NCI-H2196 treated with DMSO at 0.1 percent for 48 hours (cell line): ENCODE results near the gene PRKACA.
A peak's percentile ranks its signal among the peaks of the same experiment; 100 is the strongest.

Source experiments
- DNase-seq: peaks from one replicate; lab custom pipeline; 2025; ENCODE audit not compliant: unreplicated experiment; lab: John Stamatoyannopoulos, UW

The PRKACA gene

DNA sequence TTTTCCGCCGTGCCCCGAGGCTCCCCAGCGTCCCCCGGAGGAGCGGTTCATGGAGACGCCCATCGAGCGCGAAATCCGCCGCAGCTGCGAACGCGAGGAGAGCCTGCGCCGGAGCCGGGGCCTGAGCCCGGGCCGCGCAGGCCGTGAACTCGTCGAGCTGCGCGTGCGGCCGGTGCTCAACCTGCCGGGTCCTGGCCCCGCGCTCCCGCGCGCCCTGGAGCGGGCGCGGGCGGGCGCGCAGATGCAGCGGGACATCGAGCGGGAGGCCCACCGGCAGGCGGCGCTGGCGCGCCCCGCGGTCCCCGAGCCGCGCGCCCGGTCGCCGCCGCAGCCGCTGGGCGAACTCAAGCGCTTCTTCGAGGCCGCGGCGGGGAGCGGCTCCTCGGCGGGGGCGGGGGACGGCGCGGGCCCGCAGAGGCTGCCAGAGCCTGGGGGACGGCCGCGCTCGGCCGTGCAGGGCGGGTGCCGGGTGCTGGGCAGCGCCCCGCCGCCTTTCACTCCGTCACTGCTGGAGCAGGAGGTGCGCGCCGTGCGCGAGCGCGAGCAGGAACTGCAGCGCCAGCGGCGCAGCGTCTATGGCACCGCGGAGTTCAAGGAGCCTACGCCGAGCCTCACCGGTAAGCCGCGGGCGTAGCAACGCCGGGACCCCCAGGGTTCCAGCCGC is 44.2 kb downstream of the PRKACA start:
- DNase-seq = peak; percentile 72

DNA sequence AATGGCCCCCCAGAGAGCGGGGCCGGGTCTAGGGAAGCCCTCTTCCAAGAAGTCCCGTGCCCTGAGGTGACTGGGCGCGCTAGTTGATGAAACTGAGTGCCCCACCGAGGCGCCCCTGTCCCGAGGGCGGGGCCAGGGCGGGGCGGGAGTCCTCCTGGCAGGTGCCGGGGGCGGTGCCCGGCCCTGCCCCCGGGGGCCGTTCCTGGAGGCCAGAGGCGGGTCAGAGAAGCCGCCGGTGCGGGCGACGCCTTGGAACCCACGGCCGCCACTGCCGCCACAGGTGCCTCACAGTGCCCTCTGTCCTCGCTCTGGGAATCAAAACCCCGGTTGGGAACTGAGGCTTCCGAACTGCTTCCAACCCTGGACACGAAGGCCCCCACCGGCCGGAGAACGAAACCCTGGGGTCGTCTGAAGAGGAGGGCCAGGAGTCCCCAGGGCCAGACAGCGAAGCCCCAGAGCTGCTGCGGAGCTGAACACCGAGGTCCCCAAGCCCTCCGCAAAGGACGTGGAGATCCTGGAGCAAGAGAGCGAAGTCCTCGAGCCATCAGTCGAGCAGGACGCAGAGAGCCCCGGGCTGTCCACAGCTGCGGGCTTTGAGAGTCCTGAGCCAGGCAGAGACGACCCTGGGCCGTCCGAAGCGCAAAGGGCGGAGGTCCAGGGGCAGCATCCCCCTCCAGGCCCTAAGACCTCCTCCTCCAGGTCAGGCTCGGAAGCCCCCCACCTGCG is 44.9 kb downstream of the PRKACA start, which contains the start of gene MISP3:
Gene MISP3 (plus strand): TSS at position 252 of the 726 bp plus-strand sequence. CDS start 524 bp downstream, outside the sequence.
- DNase-seq = peak; percentile 83

DNA sequence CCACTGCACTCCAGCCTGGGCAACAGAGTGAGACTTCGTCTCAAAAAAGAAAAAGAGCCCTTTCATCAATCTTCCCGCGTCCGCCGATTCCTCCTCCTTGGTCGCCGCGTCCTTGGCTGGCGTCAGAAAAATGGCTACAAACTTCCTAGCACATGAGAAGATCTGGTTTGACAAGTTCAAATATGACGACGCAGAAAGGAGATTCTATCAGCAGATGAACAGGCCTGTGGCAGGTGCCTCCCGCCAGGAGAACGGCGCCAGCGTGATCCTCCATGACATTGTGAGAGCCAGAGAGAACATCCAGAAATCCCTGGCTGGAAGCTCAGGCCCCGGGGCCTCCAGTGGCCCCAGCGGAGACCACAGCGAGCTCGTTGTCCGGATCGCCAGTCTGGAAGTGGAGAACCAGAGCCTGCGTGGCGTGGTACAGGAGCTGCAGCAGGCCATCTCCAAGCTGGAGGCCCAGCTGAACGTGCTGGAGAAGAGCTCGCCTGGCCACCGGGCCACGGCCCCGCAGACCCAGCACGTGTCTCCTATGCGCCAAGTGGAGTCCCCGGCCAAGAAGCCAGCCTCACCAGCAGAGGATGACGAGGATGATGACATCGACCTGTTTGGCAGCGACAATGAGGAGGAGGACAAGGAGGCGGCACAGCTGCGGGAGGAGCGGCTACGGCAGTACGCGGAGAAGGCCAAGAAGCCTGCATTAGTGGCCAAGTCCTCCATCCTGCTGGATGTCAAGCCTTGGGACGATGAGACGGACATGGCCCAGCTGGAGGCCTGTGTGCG is 47.1 kb downstream of the PRKACA start:
- DNase-seq = no peak

DNA sequence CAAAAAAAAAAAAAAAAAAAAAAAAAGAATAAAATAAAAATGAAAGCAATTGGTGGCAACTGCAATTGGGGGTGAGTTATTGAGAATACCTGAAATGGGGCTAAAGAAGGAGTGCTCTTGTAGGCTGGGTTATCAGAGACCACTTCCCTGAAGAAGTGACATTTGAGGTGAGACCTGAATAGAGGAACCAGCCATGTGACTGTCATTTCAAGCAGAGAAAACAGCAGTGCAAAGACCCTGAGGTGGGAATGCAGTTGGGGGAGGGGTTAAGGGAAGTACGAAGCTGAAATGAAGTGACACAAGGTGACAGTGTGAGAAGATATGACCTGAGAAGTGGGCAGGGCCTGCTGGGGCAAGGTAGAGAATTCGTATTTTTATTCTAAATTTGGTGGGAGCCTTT is 51.4 kb downstream of the PRKACA start:
- DNase-seq = no peak

DNA sequence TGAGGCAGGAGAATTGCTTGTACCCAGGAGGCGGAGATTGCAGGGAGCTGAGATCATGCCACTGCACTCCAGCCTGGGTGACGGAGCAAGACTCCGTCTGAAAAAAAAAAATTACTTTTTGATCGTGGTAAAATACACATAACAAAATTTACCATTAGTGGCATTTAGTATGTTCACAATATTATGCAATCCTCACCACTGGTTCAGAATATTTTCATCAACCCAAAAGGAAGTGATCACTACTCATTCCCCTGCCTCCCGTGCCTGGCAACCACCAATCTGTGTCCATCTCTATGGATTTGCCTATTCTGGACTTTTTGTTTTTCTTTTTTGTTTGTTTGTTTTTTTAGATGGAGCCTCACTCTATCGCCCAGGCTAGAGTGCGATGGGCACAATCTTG is 54.5 kb downstream of the PRKACA start:
- DNase-seq = no peak

DNA sequence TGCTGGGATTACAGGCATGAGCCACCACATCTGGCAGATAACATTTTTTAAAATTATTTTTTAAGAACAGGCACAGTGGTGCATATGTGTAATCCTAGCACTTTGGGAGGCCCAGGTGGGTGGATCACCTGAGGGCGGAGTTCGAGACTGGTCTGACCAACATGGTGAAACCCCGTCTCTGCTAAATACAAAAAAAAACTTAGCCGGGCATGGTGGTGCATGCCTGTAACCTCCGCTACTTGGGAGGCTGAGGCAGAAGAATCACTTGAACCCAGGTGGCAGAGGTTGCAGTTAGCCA is 55.1 kb downstream of the PRKACA start:
- no peak for DNase-seq

DNA sequence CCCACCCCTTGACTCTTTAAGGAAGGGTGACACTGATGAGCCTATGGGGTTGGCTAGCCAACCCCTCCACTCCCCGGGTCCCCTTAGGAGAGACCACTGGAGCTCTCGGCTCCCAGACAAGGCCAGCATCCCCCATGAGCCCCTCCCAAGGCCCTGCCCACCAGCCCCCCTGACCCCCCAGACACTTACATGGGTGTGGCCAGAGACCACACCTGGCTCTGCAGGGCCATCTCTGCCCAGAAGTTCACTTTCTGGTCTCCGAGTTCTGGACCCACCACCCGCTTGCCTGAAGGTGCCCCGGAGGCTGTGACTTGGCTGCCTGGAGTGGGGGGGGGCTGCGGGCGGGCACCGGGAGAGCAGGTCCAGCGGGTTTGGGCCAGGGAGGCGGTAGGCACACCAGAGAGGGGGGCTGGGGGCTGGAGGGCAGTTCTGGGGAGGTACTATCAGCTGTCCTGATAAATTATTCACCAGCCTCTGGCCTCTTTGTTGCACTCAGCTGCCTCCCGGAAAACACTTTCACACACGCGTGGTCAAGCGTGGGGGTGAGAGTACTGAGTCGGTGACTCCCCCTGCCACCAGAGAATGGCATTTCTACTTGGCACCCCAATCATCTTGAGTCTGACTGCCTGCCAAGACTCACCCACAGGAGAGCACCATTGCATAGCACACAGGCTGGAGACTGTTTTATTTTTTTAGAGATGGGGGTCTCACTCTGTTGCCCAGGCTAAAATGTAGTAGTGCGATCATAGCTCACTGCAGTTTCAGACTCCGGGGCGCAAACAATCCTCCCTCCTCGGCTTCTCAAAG is 55.6 kb downstream of the PRKACA start, which contains the start of gene PALM3:
Gene PALM3 (minus strand): TSS at position 326 of the 807 bp plus-strand sequence. CDS start 96 bp downstream, at position 230.
- no peak for DNase-seq

DNA sequence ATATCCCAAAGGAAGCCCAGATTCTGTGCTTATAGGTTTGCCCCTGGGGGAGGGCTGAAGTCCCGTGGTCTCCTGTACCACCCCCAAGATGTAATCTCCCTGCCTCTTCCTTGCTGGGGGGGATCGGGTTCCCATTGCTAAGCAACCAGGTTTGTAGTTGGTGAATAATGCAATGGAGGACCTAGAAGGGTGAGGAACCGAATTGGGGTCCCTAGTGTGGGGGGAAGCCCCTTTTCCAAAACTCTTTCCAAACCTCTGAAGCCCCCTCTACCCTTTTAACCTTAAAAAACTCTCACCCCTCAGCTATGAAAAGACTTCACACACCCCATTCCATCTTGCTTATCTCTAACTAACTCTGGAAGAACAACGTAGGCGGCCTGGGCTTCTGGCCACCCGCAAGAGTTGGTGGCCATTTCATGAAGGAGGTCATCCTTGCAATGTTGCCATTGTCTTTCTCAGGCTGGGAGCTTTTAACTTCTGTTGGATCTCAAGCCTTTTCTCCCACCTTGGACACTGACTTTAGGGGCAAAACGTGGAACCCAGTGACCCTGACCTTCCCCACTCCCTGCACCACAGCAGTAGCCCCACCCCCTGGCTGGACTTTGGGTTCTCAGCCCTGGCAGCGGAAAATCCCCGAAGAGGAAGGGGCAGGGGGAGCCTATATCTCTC is 56.3 kb downstream of the PRKACA start:
- DNase-seq = no peak

DNA sequence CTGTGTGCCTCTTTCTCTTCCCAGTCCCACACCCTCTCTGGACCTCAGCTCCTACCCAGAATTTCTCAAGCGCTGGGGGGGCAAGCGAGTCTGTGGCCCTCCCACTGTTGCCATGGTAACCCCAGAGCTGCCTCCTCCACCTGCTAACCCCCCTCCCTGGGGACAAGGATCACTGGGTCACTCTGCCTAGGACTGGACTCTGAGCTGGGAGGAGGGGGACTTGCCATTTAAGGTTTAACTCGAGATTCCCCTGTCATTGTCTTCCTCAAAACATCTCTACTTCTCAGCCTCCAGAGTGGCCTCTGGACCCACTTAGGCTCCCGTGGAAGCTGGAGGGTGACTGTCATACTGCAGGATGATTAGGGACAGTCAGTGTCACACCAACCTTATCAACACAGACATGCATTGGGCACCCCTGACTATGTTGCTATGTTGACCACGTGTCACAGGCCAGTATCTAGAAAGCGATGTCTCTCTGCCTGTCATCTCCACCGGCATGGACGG is 57.9 kb downstream of the PRKACA start:
- DNase-seq = no peak

DNA sequence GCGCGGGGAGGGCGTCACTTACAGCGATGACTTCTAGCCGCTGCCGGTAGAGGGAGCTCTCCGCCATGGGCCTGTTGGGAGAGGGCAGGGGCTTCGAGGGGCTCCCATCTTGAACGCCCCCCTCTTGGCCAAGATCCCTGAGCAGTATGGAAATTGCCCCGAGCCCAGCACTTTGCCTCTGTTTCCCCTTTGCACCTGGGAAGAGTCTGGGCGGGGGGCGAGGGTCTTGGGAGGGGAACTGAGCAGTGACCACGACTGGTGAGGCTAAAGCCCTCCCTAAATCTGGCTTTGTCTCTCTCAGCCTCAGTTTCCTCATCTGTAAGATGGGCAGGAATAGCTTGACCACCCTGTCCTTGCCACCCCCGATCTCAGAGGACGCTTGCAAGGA is 58.5 kb downstream of the PRKACA start:
- DNase-seq = no peak

DNA sequence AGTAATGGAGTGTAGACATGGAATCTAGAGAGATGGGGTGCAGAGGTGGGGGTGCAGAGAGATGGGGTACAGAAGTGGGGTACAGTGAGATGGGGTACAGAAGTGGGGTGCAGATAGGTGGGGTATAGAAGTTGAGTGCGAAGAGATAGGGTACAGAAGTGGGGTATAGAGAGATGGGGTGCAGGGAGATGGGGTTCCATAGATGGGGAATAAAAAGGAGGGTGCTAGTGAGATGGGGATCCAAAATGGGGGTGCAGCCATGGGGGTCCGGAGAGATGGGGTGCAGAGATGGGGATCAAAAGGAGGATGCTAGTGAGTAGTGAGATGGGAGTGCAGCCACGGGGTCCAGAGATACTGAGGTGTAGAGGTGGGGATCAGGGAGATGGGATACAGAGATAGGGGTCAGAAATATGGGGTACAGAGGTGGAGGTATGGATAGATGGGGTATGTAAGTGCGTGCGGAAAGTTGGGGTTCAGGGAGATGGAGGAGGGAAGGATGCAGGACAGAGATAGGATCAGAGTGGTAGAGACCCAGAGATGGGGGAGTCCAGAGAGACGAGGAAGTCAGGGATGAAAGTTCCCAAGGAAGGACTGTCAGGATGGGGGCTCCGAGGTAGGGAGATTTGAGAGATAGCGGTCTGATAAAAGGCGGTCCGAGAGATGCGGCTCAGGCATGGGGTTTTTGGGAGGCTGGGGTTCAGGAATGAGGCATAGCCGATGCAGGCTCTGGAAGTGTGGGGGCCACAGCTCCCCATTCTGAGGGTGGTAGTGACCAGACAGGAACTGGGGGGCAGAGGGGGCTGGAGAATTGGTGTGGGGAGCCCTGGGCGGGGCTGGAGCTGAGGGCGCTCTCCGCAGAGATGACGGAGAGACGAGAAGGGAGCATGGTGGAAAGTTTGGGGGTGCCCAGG is 59.1 kb downstream of the PRKACA start:
- DNase-seq = no peak

DNA sequence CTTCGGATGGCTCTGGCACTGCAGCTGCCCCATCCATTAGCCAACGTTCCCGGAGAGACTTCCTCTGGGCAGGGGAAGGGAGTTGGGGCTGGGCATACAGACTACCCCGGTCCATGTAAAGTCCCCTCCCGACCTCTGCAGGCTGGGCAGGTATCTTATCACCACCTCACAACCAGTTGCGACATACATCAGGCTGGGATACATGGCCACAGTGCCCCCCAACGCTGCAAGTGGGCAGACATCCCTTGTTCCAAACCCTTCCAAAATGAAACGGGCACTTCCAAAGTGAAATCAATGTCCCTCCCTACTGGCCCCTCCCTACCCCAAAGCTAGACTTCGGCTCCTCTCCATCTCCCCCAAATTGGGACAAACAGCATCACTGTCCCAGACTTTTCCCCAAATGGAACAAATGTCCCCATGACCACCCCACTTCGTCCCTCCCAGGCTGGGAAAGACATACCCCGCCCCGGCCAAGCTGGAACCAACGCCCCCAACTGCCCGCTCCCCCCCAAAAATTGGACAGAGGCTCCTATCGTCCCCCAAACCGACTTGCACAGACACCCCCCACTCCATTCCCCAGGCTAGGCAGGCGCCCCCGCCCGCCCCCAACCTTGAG is 60.7 kb downstream of the PRKACA start:
- no peak for DNase-seq

DNA sequence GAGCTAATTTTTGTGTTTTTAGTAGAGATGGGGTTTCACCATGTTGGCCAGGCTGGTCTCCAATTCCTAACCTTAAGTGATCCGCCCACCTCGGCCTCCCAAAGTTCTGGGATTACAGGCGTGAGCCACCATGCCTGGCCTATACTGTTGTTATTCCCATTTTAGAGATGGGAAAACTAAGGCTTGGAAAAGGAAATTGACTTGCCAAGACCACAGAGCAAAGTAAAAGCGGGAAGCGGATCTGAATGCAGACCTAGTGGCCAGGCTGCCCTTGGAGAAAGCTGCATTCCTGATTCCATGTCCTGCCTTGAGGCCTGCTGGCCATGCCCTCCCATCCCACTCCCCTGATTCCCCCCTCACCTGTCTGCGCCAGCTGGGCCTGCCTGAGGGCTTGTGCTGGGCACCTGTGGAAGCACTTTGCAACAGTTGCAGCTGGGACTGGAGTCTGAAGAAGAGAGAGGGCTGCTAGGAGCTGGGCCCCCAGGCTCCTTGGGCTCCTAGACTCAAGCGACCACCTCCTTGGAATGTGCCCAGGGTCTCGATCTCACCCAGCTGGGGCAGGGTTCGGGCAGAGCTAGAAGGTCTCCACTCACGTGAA is 61.4 kb downstream of the PRKACA start:
- no peak for DNase-seq

DNA sequence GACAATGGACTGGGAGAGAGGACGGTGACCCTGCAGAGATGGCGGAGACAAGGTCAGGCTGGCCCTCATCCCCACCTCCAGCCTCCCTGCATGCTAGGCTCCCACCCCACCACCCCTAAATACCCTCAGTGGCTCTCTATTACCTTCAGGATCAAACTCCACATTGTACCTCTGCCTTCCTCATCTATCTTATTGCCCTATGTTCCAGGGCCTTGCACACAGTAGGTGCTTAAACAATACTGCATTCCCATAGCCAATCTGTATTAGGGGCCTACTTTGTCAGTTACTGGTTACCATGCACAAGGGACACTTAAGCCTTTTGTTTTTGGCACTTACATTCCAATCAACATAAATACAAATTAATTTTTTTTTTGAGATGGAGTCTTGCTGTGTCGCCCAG is 62.2 kb downstream of the PRKACA start:
- no peak for DNase-seq

DNA sequence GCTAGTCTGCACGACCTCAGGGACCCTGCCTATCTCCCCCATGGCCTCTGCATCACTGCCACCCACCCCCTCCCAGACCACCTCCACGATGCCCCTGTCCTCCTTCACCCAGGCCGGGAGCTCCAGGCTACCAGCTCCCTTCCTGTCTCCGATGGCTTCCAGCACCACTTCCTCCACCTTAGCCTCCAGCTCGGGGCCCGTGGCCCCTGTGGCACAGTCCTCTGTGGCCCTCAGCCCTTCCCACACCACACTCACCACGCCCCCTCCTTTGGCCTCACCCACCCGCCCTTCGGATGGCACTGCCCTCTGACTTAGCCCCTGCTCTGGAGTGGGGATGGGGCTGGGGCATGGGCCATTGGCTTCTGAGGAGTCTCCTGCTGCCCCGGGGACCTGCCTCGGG is 62.8 kb downstream of the PRKACA start:
- no peak for DNase-seq

DNA sequence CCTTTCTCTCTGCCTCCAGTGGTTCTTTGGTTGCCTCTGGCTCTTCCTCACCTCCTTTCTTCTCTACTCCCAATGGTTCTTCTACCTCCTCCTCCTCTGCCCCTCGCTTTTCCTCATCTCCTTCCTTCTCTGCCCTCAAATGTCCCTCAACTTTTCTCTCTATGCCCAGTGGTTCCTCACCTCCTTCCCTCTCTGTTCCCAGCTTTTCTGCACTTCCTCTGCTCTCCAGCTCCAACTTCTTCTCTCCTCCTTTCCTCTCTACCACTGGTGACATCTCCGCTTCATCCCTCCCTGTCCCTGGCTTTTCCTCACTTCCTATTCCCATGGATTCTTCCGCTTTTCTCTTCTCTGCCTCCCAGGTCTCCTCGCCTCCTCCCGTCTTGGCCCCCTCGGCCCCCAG is 63.5 kb downstream of the PRKACA start:
- no peak for DNase-seq

DNA sequence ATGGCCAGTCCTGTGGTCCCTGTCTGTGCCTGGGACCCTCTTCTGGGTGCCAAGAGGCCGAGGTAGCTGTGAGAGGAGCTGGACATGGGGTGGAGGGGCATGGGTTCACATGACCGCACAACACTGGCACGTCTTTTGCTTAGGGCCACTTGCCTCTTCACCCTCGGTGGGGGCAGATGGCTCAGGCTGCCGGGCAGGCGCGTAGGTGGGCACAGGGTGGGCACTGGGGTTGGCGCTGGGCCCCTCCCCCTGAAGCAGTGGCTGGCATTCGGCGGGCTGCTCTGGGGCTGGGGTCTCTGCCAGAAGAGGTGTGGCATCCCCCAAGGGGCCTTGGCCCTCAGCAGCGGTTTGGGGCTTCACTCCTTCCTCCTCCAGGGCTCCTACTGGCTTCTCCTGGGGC is 64.1 kb downstream of the PRKACA start:
- DNase-seq = no peak

DNA sequence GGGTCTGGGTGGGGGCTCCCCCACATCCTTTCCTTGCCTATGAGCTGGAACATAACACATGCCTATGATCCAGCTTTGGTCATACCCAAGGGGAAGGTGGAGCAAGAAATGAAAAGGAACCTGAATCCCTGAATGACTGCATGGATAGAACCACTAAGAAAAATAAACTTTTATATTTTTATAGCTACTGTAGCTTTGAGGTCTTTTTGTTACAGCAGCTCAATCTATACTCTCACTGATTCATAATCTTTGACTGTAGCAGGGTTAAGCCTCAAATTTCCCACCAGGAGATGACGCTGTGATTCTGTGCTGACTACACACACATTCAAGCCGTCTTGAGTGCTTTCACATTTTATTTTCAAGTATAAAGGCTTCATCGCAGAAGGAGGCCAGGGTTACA is 64.5 kb downstream of the PRKACA start:
- no peak for DNase-seq

DNA sequence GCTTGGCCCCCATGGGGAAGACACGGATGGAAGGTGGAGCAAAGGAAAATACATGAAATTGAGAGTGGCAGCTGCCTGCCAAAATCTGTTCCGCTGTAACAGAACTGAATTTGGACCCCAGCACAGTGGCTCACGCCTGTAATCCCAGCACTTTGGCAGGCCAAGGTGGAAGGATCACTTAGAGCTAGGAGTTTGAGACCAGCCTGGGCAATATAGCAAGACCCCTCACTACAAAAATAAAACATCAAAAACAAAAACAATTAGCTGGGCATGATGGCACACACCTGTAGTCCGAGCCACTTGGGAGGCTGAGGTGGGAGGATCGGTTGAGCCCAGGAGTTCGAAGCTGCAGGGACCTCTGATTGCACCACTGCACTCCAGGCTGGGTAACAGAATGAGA is 65.1 kb downstream of the PRKACA start:
- no peak for DNase-seq
